ENCODE data around the gene BMP8A.

Gene BMP8A

GRCh38 chr1:39573736-39574624 lies 82.5 kb downstream of the BMP8A start:
- H3K36me3 ChIP-seq (ENCODE audit: insufficient read depth, low read length): peaks cover 38% of the 10 kb centered on the region
- peaks cover 48% of the 10 kb centered on the region for H3K4me1 ChIP-seq (ENCODE audit: insufficient read depth, low read length, poor library complexity, severe bottlenecking)
- H3F3A ChIP-seq (ENCODE audit: low read depth): no peaks in the 10 kb centered on the region
- H3K9me3 ChIP-seq (ENCODE audit: insufficient read depth, low read depth, low read length): no peaks in the 10 kb centered on the region
- no peak for TF ChIP-seq EZH2phosphoT487 (IDR thresholded peaks at IDR 0.05; ENCODE audit: borderline replicate concordance)
- no peak for TF ChIP-seq CTCF (conservative IDR thresholded peaks at IDR 0.05; ENCODE audit: low read length)
- peak overlapping the region; percentile 89 for H3K4me3 ChIP-seq (ENCODE audit: low read length, poor library complexity, severe bottlenecking)
- no peaks in the 10 kb centered on the region for H3K9me2 ChIP-seq (replicated peaks; ENCODE audit: low read depth, low read length)
- H3K79me2 ChIP-seq (ENCODE audit: insufficient read depth, low read length): peaks cover 77% of the 10 kb centered on the region
- no peaks in the 10 kb centered on the region for H3K27me3 ChIP-seq (ENCODE audit: insufficient read depth, low read length, poor library complexity, severe bottlenecking)
- H3K9ac ChIP-seq (ENCODE audit: low read depth, low read length, poor library complexity, severe bottlenecking): peak overlapping the region; percentile 97
- H3K4me2 ChIP-seq (ENCODE audit: low read depth, low read length, poor library complexity, severe bottlenecking): peak overlapping the region; percentile 99
- H4K20me1 ChIP-seq (ENCODE audit: insufficient read depth, low read length, poor library complexity, severe bottlenecking): peaks cover 71% of the 10 kb centered on the region
- H2AFZ ChIP-seq (ENCODE audit: low read length): no peak overlapping the region

- no peaks in the 10 kb centered on the region for H3K27me3 ChIP-seq (ENCODE audit: insufficient read depth, low read length, poor library complexity, severe bottlenecking)
- peak overlapping the region; percentile 89 for H3K4me3 ChIP-seq (ENCODE audit: low read length, poor library complexity, severe bottlenecking)
- H3K4me1 ChIP-seq (ENCODE audit: insufficient read depth, low read length, poor library complexity, severe bottlenecking): peaks cover 48% of the 10 kb centered on the region
- peak overlapping the region; percentile 97 for H3K9ac ChIP-seq (ENCODE audit: low read depth, low read length, poor library complexity, severe bottlenecking)
- TF ChIP-seq EZH2phosphoT487 (IDR thresholded peaks at IDR 0.05; ENCODE audit: borderline replicate concordance) (no peak), CTCF (conservative IDR thresholded peaks at IDR 0.05; ENCODE audit: low read length) (no peak)
- no peak overlapping the region for H2AFZ ChIP-seq (ENCODE audit: low read length)
- H3F3A ChIP-seq (ENCODE audit: low read depth): no peaks in the 10 kb centered on the region
- no peaks in the 10 kb centered on the region for H3K9me3 ChIP-seq (ENCODE audit: insufficient read depth, low read depth, low read length)
- peaks cover 71% of the 10 kb centered on the region for H3K79me2 ChIP-seq (ENCODE audit: insufficient read depth, low read length)
- H3K9me2 ChIP-seq (replicated peaks; ENCODE audit: low read depth, low read length): no peaks in the 10 kb centered on the region
- peaks cover 64% of the 10 kb centered on the region for H4K20me1 ChIP-seq (ENCODE audit: insufficient read depth, low read length, poor library complexity, severe bottlenecking)
- H3K4me2 ChIP-seq (ENCODE audit: low read depth, low read length, poor library complexity, severe bottlenecking): peak overlapping the region; percentile 99
- peaks cover 32% of the 10 kb centered on the region for H3K36me3 ChIP-seq (ENCODE audit: insufficient read depth, low read length)
These were observed 83.2 kb downstream of the BMP8A start for GRCh38 chr1:39574646-39575045.
